ENCODE data around the gene ZNF646. TPM values are rescaled to one million over a fixed set of nuclear protein-coding genes. Genes with fewer than 3 reads are reported as not detected.
A peak's percentile ranks its signal among the peaks of the same experiment; 100 is the strongest.

ZNF646 gene
- total RNA-seq, 2 donors from 2014 or later: 23.0 to 24.1 TPM

- H3K4me3 Mint-ChIP-seq: no peak overlapping the region
- no peak for DNase-seq
- no peaks in the 10 kb centered on the region for H3K27me3 Mint-ChIP-seq (ENCODE audit: low read depth)
- no peaks in the 10 kb centered on the region for H3K36me3 Mint-ChIP-seq (ENCODE audit: insufficient read depth in 2 of 2)
- no peaks in the 10 kb centered on the region for H3K4me1 Mint-ChIP-seq (ENCODE audit: low read depth)
- ATAC-seq (replicated peaks in 1 of 2): no peak
- peaks cover 0 to 2% of the 10 kb centered on the region in 2 donors for H3K9me3 Mint-ChIP-seq
- H3K27ac Mint-ChIP-seq: no peak overlapping the region
These were observed 30.2 kb upstream of the ZNF646 start for GRCh38 chr16:31043898-31044481.

- Mint-ChIP-seq H3K27me3 (ENCODE audit: low read depth) (no peaks in the 10 kb centered on the region), H3K4me1 (ENCODE audit: low read depth) (peaks cover 19% of the 10 kb centered on the region), H3K4me3 (no peak overlapping the region), H3K36me3 (ENCODE audit: insufficient read depth in 2 of 2) (no peaks in the 10 kb centered on the region), H3K27ac (no peak overlapping the region), H3K9me3 (peaks cover 0 to 2% of the 10 kb centered on the region in 2 donors)
- ATAC-seq (replicated peaks in 1 of 2) (no peak), DNase-seq (no peak)
These were observed 23.8 kb upstream of the ZNF646 start for GRCh38 chr16:31050280-31051030.

DNA sequence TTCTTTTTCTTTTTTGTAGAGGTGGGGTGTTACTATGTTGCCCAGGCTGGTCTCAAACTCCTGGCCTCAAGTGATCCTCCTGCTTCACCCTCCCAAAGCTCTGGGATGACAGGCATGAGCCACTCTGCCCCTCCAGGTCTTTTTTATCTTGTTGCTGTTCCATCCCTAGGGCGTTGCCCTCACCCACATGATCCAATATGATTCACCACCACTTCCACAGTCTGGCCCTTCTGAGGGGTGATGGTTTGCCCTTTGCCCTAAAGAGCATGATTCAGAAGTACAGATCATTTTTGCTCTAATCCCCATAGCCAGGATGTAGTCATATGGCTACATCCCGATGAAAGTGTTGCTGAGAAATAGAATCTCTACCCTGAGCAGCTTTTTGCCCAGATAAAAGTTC is 22.1 kb upstream of the ZNF646 start:
- Mint-ChIP-seq H3K27me3 (ENCODE audit: low read depth) (no peaks in the 10 kb centered on the region), H3K9me3 (no peaks in the 10 kb centered on the region), H3K4me1 (ENCODE audit: low read depth) (peaks cover 19% of the 10 kb centered on the region), H3K36me3 (ENCODE audit: insufficient read depth in 2 of 2) (no peaks in the 10 kb centered on the region), H3K4me3 (no peak overlapping the region), H3K27ac (no peak overlapping the region)
- DNase-seq (peak; percentile 16 to 22), ATAC-seq (replicated peaks in 1 of 2) (peak; percentile 74 to 92)

- Mint-ChIP-seq H3K4me1 (ENCODE audit: low read depth) (peaks cover 19% of the 10 kb centered on the region), H3K27ac (no peak overlapping the region), H3K36me3 (ENCODE audit: insufficient read depth in 2 of 2) (no peaks in the 10 kb centered on the region), H3K4me3 (no peak overlapping the region), H3K9me3 (no peaks in the 10 kb centered on the region), H3K27me3 (ENCODE audit: low read depth) (no peaks in the 10 kb centered on the region)
- DNase-seq (no peak), ATAC-seq (replicated peaks in 1 of 2) (no peak)
These were observed 18.6 kb upstream of the ZNF646 start for GRCh38 chr16:31055613-31056012.

DNA sequence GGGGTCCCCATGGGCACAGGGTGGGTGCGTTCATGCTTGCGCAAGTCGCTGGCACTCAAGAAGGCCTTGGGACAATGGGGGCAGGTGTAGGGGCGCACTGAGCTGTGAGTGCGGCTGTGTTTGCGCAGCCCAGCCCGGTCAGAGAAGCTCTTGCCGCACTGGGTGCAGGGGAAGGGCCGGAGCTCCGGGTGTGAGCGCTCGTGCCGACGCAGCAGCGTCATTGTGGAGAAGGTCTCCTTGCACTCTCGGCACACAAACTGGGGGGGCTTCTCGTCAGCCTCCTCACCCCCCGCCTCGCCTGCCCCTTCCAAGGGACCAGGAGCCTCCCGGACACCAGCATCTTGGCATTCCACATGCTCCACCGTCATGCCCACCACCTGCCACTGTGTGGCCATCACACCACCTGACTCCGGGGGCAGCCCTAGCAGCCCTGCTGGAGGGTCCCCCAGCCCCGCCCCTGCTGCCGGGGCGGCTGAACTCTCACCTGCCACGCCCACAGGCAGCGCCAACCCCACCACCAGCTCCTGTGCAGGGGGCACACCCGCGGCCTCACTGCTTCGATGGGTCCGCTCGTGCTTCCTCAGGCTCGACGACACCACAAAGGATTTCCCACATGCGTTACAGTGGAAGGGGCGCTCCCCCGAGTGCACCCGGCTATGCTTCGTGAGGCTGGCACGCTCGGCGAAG is 13.0 kb upstream of the ZNF646 start:
- peaks cover 0 to 11% of the 10 kb centered on the region in 2 donors for H3K36me3 Mint-ChIP-seq (ENCODE audit: insufficient read depth in 2 of 2)
- peaks cover 31% of the 10 kb centered on the region for H3K4me1 Mint-ChIP-seq (ENCODE audit: low read depth)
- no peaks in the 10 kb centered on the region for H3K9me3 Mint-ChIP-seq
- no peaks in the 10 kb centered on the region for H3K27me3 Mint-ChIP-seq (ENCODE audit: low read depth)
- H3K27ac Mint-ChIP-seq: no peak overlapping the region
- H3K4me3 Mint-ChIP-seq: no peak overlapping the region
- ATAC-seq (replicated peaks in 1 of 2) (no peak), DNase-seq (no peak)

GRCh38 chr16:31061813-31062440 is 12.3 kb upstream of the ZNF646 start:
- no peak overlapping the region for H3K27ac Mint-ChIP-seq
- DNase-seq (no peak), ATAC-seq (replicated peaks in 1 of 2) (no peak)
- peaks cover 0 to 11% of the 10 kb centered on the region in 2 donors for H3K36me3 Mint-ChIP-seq (ENCODE audit: insufficient read depth in 2 of 2)
- H3K4me3 Mint-ChIP-seq: no peak overlapping the region
- no peaks in the 10 kb centered on the region for H3K27me3 Mint-ChIP-seq (ENCODE audit: low read depth)
- peaks cover 33% of the 10 kb centered on the region for H3K4me1 Mint-ChIP-seq (ENCODE audit: low read depth)
- no peaks in the 10 kb centered on the region for H3K9me3 Mint-ChIP-seq

DNA sequence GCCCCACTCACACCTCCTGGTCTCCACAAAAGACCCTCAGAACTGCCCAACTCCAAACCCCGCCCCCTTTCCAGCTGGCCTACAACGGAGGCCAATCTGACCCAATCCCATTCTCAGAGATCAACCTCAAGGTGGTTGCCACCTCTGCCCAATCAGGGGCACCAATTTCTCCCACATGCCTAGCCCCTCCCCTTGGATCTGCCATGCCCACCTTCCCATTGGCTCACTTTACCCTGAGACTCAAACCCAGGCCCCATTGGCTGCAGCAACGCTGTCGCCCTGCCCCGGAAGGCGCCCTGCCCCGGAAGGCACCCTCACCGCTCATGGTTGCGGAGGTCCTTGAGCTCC is 10.8 kb upstream of the ZNF646 start:
- no peaks in the 10 kb centered on the region for H3K27me3 Mint-ChIP-seq (ENCODE audit: low read depth)
- peaks cover 33% of the 10 kb centered on the region for H3K4me1 Mint-ChIP-seq (ENCODE audit: low read depth)
- no peak overlapping the region for H3K27ac Mint-ChIP-seq
- H3K9me3 Mint-ChIP-seq: no peaks in the 10 kb centered on the region
- no peak for DNase-seq
- peaks cover 0 to 11% of the 10 kb centered on the region in 2 donors for H3K36me3 Mint-ChIP-seq (ENCODE audit: insufficient read depth in 2 of 2)
- peak overlapping the region; percentile 8 to 73 for H3K4me3 Mint-ChIP-seq
- ATAC-seq (replicated peaks in 1 of 2): no peak

DNA sequence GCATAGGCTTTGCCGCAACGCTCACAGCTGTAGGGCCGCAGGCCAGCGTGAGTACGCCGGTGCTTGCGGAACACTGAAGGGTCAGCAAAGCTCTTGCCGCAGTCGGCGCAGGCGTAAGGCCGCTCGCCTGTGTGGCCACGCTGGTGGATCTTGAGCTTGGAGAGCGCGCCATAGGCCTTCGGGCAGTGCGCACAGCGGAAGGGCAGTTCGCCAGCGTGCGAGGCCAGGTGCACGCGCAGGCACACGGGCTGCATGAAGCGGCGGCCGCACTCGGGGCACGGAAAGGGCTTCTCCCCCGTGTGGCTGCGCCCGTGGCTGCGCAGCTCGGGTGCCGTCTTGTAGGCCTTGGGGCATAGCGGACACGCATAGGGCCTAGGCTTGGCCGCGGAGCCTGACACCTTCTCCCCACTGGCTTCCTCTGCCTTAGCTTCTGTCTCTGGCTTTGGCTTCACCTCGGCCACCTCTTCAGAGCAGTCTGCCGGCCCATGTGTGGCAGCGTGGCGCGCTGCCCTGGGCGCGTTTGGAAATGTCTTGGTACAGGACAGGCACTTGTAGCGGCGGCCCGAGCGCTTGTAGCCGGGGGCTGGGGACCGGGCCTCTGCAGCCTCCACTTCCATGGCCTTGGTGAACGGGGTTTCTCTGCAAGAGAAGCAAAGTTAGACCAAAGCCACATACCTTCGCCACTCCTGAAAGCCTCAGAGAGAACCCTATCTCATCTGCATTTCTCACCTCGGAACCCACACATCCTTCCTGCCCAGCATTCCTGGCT is 10.2 kb upstream of the ZNF646 start:
- peak; percentile 41 to 58 for ATAC-seq (replicated peaks in 1 of 2)
- no peak for DNase-seq
- Mint-ChIP-seq H3K27me3 (ENCODE audit: low read depth) (no peaks in the 10 kb centered on the region), H3K36me3 (ENCODE audit: insufficient read depth in 2 of 2) (peaks cover 0 to 11% of the 10 kb centered on the region in 2 donors), H3K4me1 (ENCODE audit: low read depth) (peaks cover 37% of the 10 kb centered on the region), H3K9me3 (no peaks in the 10 kb centered on the region), H3K4me3 (peak overlapping the region; percentile 56 to 73), H3K27ac (peak overlapping the region; percentile 78)

GRCh38 chr16:31064882-31065461 is 9.2 kb upstream of the ZNF646 start:
- H3K27me3 Mint-ChIP-seq (ENCODE audit: low read depth): no peaks in the 10 kb centered on the region
- peaks cover 42% of the 10 kb centered on the region for H3K4me1 Mint-ChIP-seq (ENCODE audit: low read depth)
- H3K4me3 Mint-ChIP-seq: peak overlapping the region; percentile 56 to 73
- H3K36me3 Mint-ChIP-seq (ENCODE audit: insufficient read depth in 2 of 2): peaks cover 0 to 11% of the 10 kb centered on the region in 2 donors
- no peak for ATAC-seq (replicated peaks in 1 of 2)
- no peak for DNase-seq
- H3K9me3 Mint-ChIP-seq: no peaks in the 10 kb centered on the region
- H3K27ac Mint-ChIP-seq: peak overlapping the region; percentile 78

DNA sequence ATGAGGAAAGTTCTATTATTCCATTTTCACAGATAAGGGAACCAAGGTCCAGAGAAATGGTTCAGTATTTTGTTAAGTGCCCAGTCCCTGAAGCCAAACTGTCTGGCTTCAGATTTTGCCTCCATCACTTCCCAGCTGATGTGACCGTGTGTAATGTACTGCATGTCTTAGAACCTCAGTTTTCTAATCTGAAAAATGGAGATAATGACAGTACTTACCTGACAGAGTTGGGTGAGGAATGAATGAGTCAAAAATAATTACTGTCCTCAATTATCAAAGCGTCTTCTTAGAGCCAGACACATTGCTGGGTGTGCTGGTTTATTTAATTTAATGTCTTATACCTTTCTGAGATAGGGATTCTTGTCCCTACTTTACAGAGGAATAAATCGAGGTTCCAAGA is 6.9 kb upstream of the ZNF646 start:
- no peaks in the 10 kb centered on the region for H3K27me3 Mint-ChIP-seq (ENCODE audit: low read depth)
- DNase-seq: no peak
- H3K9me3 Mint-ChIP-seq: no peaks in the 10 kb centered on the region
- no peak for ATAC-seq (replicated peaks in 1 of 2)
- H3K27ac Mint-ChIP-seq: no peak overlapping the region
- no peak overlapping the region for H3K4me3 Mint-ChIP-seq
- H3K4me1 Mint-ChIP-seq (ENCODE audit: low read depth): peaks cover 53% of the 10 kb centered on the region
- peaks cover 0 to 7% of the 10 kb centered on the region in 2 donors for H3K36me3 Mint-ChIP-seq (ENCODE audit: insufficient read depth in 2 of 2)

GRCh38 chr16:31071861-31072260 is 2.4 kb upstream of the ZNF646 start:
- Mint-ChIP-seq H3K4me3 (peak overlapping the region; percentile 90 to 100), H3K27ac (peak overlapping the region; percentile 93), H3K9me3 (no peaks in the 10 kb centered on the region), H3K4me1 (ENCODE audit: low read depth) (peaks cover 45% of the 10 kb centered on the region), H3K27me3 (ENCODE audit: low read depth) (no peaks in the 10 kb centered on the region), H3K36me3 (ENCODE audit: insufficient read depth in 2 of 2) (peaks cover 2 to 5% of the 10 kb centered on the region in 2 donors)
- ATAC-seq (replicated peaks in 1 of 2) (no peak), DNase-seq (no peak)

DNA sequence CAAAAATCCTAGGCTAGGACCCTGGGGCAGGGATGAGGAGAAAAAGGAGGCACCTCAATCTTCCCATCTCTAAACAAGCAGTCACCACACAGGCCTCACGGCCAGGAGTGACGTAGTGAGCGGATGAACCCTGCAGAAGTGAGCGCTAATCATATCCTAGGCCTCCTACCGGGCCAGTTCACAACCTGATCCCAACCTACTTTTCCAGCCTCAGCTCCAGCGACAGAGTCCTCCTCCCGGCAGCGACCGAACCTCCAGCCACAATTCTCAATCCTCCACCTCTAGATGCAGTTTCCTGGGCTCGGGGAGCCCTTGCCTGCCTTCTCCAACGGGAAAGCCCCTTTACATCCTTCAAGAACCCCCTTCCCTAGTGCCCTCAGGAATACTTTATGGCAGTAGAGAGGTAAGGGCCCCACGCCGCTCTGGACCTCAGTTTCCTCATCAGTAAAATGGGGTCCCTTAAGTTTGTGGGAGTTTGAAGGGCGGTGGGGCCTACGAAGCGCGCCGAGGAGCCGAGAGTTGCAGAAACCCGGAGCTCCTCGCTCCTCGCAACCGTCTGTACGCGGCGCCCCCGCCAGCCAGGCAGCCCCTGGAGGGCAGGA is 1.6 kb upstream of the ZNF646 start:
- peak; percentile 26 to 49 for DNase-seq
- H3K4me3 Mint-ChIP-seq: peak overlapping the region; percentile 90 to 100
- no peaks in the 10 kb centered on the region for H3K9me3 Mint-ChIP-seq
- peaks cover 45% of the 10 kb centered on the region for H3K4me1 Mint-ChIP-seq (ENCODE audit: low read depth)
- ATAC-seq (replicated peaks in 1 of 2): peak in 1 of 2 donors; percentile 0
- H3K27ac Mint-ChIP-seq: peak overlapping the region; percentile 93
- H3K36me3 Mint-ChIP-seq (ENCODE audit: insufficient read depth in 2 of 2): peaks cover 2 to 5% of the 10 kb centered on the region in 2 donors
- no peaks in the 10 kb centered on the region for H3K27me3 Mint-ChIP-seq (ENCODE audit: low read depth)

Measured in activated T-cell treated with anti-CD3 and anti-CD28 coated beads, Interleukin-2, amount 50 U/mL, for 72 hours (primary cell).